GM18511 (cell line): ENCODE results near the gene PALM3.
"Not testable (repeated sequence)": the region's sequence is repeated elsewhere in the genome, so short reads cannot be mapped to it uniquely, and the experiment has no call there.

Experiments
- ATAC-seq: cut with Tn5 transposase; IDR thresholded peaks from one replicate; pipeline ENCODE4 v1.9.1; 2021; ENCODE audit warnings: mild to moderate bottlenecking, moderate library complexity; ENCODE audit not compliant: unreplicated experiment

Gene PALM3

GRCh38 chr19:14035159-14035558, 26.7 kb downstream of the PALM3 start:
- not testable (repeated sequence) for ATAC-seq

GRCh38 chr19:14033946-14034345, 27.9 kb downstream of the PALM3 start:
- ATAC-seq = no peak

GRCh38 chr19:14031719-14032480, 30.0 kb downstream of the PALM3 start, which contains the start of gene IL27RA:
Gene IL27RA, plus strand, starts transcription at chr19:14031762. Its CDS starts 111 bp downstream, at chr19:14031873.
- peak; percentile 77 for ATAC-seq

DNA sequence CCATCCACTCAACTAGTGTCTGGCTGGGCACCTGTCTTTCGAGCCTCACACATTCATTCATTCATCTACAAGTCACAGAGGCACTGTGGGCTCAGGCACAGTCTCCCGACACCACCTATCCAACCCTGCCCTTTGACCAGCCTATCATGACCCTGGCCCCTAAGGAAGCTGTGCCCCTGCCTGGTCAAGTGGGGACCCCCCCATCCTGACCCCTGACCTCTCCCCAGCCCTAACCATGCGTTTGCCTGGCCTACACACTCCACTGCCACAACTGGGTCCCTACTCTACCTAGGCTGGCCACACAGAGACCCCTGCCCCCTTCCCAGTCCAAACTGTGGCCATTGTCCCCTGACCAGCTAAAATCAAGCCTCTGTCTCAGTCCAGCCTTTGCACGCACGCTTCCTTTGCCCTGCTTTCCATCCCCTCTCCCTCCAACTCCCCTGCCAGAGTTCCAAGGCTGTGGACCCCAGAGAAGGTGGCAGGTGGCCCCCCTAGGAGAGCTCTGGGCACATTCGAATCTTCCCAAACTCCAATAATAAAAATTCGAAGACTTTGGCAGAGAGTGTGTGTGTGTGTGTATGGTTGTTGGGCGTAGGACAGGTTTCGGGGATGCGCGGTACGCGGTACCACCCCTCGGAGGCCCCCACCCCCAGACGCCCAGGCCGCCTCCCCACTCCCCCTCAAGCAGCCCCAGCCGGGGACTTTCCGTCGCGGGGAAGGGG, 30.7 kb downstream of the PALM3 start:
- ATAC-seq = no peak

GRCh38 chr19:14028901-14029300, 33.0 kb downstream of the PALM3 start:
- ATAC-seq = no peak

DNA sequence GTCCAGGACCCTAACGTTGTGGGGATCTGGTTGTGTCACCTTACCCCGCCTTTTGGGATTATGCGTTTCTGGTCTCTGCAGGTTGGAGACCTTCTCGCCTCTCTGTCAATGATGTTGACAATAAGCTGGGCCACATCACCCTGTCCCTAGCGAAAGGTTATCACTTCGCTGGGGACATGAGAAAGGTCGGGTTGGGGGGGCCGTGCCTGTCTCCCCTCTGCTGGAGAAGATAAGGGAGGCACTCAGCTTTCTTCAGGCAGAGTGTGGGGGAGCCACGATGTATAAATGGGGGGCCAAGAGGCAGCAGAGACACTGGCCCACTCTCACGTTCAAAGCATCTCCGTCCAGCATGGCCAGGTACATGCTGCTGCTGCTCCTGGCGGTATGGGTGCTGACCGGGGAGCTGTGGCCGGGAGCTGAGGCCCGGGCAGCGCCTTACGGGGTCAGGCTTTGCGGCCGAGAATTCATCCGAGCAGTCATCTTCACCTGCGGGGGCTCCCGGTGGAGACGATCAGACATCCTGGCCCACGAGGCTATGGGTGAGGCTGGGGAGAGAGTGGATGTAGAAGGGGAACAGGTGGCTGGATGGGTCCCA, 33.9 kb downstream of the PALM3 start, which contains the start of gene RLN3:
Gene RLN3, plus strand, starts transcription at position 293 of the 595 bp plus-strand sequence. Its CDS starts 57 bp downstream, at position 350.
- no peak for ATAC-seq

GRCh38 chr19:14026652-14027192, 35.2 kb downstream of the PALM3 start:
- ATAC-seq = not testable (repeated sequence)

DNA sequence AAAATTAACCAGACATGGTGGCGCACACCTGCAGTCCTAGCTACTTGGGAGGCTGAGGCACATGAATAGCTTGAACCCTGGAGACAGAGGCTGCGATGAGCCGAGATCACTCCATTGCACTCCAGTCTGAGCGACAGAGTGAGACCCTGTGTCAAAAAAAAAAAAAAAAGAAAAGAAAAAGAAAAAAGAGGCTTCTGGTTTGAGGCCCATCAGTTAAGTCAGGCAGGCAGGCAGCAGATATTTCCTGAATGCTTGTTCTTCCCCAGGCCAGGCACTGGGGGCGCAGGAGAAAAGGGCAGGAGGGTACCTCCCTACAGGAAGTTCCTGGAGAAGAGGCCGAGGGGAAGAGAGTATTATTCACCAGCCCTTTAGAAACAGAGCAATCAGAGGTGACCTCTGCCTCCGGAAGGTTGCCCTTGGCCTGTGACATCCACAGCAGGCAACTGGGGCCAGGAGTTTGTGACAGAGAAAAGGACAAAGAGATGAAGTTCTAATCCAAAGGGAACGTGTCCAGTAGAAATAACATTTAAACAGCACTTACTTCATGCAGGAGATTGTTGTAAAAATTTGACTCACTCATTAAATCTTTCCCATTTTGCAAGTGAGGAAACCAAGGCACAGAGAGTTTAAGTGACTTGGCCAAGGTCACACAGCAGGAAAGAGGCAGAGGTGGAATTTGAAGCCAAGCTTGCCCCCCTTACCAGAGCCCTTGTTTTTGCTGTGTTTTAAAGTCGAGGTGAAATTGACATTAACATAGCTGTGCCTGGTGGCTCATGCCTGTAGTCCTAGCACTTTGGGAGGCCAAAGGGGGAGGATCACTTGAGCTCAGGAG, 38.3 kb downstream of the PALM3 start:
- no peak for ATAC-seq

DNA sequence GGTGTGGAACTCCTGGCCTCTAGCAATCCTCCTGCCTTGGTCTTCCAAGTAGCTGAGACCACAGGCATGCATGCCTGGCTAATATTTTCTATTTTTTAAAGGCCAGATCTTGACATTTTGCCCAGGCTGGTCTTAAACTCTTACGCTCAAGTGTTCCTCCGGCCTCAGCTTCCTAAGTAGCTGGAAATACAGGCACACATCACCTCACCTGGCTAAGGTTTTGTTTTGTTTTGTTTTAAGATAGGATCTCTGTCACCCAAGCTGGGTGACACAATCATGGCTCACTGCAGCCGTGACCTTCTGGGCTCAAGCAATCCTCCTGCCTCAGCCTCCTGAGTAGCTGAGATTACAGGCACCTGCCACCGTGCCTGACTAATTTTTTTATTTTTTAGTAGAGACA, 39.4 kb downstream of the PALM3 start:
- ATAC-seq = no peak

GRCh38 chr19:14021474-14021873, 40.4 kb downstream of the PALM3 start:
- ATAC-seq = no peak

DNA sequence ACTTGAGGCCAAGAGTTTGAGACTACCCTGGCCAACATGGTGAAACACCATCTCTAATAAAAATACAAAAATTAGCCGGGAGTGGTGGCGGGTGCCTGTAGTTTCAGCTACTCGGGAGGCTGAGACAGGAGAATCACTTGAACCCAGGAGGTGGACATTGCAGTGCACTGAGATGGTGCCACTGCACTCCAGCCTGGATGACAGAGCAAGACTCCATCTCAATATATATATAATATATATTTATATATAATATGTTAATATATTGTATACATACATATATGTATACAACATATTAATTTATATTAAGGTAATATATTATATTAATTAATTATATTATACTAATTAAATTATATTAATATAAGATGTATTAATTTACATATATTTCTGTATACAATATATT, 42.1 kb downstream of the PALM3 start:
- ATAC-seq = not testable (repeated sequence)

- no peak for ATAC-seq
Observed at GRCh38 chr19:14019100-14019499, 42.8 kb downstream of the PALM3 start.

- ATAC-seq = peak; percentile 89
Observed at GRCh38 chr19:14015524-14016035, 46.3 kb downstream of the PALM3 start.

GRCh38 chr19:14012378-14012915, 49.4 kb downstream of the PALM3 start:
- ATAC-seq = no peak

DNA sequence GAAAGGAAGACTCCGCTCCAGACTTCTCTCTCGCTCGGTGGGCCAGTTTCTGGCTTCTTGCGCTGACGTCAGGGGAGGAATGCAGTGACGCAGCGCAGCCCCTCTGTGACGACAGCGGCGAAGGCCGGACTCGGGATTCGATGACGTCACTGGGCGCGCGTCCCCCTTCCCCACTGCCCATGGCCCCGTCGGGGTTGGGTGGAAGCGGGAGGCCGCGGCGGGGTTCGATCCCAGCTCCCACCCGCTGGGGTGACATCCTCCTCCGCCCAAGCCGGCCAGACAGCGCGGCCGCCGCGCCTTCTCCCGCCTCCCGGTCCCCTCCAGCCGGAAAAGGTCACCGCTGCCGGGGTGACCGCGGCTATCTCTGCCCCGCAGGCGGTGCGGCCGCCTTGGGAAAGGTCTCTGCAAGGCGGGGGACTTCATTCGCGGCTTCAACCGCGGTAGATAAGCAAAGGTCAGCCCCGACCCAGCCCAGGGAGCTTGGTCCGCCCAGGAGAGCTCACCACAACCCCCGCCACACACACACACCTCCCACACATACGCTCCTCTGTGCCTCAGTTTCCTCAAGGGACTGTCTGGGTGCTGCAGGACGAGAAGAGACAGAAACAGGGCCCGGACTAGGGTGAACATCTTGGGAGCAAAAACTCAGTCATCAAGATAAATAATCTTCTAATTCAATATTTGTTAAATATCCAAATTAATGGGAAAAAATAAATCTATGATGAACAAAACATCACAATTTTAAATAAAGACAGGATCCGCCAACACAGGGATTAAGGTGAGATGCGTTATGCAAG, 54.9 kb downstream of the PALM3 start:
- peak; percentile 36 for ATAC-seq

GRCh38 chr19:14006085-14006765, 55.7 kb downstream of the PALM3 start, which contains the start of gene RFX1:
Gene RFX1, minus strand, starts transcription at chr19:14006320. Its CDS starts 12,477 bp downstream, at chr19:13993843.
- ATAC-seq = peak; percentile 82

GRCh38 chr19:14005349-14006084, 56.4 kb downstream of the PALM3 start:
- ATAC-seq = peak; percentile 32
